Breast epithelium (tissue), 4 donors: ENCODE data around the gene AEBP1. TPM values are rescaled to one million over a fixed set of nuclear protein-coding genes. Genes with fewer than 3 reads are reported as not detected.

Source experiments
- DNase-seq, 2 donors: peaks; one replicate each; pipeline ENCODE4 v3.0.0-alpha.2; 2019; ENCODE audit warnings: low spot score in 2 of 2
- H3K27ac ChIP-seq, 2 donors: fragments of 200-600 bp; sonication (generic) in 1 of 2; one replicate each; pipeline ENCODE4 v1.5.1; 2016 to 2019; ENCODE audit warnings: mild to moderate bottlenecking in 1 of 2
- H3K27me3 ChIP-seq, 2 donors: fragments of 200-600 bp; sonication (generic) in 1 of 2; one replicate each; pipeline versions ENCODE4 v1.5.1 to v1.6.0; 2017 to 2019; ENCODE audit warnings: control low read depth in 1 of 2, mild to moderate bottlenecking in 1 of 2
- H3K36me3 ChIP-seq: fragments of 200-600 bp; one replicate; pipeline ENCODE4 v1.5.1; 2019
- H3K4me1 ChIP-seq, 2 donors: fragments of 200-600 bp; sonication (generic); one replicate each; pipeline ENCODE4 v1.5.1; 2016 to 2019; ENCODE audit warnings: control low read depth in 1 of 2
- H3K4me3 ChIP-seq, 3 donors: fragments of 200-600 bp; sonication (generic); 1 replicate in 2 of 3; 2 replicates in 1 of 3; pipeline ENCODE4 v1.5.1; 2016 to 2019; ENCODE audit warnings: mild to moderate bottlenecking in 3 of 3, moderate library complexity in 2 of 3
- H3K9me3 ChIP-seq, 2 donors: fragments of 200-600 bp; sonication (generic) in 1 of 2; one replicate each; pipeline ENCODE4 v1.5.1; 2016 to 2019; ENCODE audit warnings: control low read depth in 1 of 2
- CTCF ChIP-seq, 3 donors: fragments of 450-650 bp; IDR thresholded peaks; one replicate each; pipeline ENCODE4 v1.5.1; 2016 to 2017; ENCODE audit warnings: antibody characterized with exemption in 3 of 3, mild to moderate bottlenecking in 3 of 3, moderate library complexity in 3 of 3
- POLR2A ChIP-seq: fragments of 450-650 bp; IDR thresholded peaks from one replicate; pipeline ENCODE4 v1.6.1; 2016; ENCODE audit warnings: antibody characterized with exemption, mild to moderate bottlenecking, moderate library complexity
- POLR2AphosphoS5 ChIP-seq, 3 donors: sonication (generic); formaldehyde crosslinking; IDR thresholded peaks; one replicate each; pipeline ENCODE4 v1.6.1; 2017; ENCODE audit warnings: antibody characterized with exemption in 3 of 3
- intact Hi-C: fragments of 100-400 bp; cut with DNase I; formaldehyde crosslinking; loops from one replicate; pipeline ENCODE4 v1.15.1; 2023; ENCODE audit warnings: low total_unique reads
- total RNA-seq, 3 donors: library from RNA; depleted of rRNA; stranded (reverse); fragments of >200 nt; gene quantifications; one replicate each; pipeline ENCODE4 v1.1.0, GENCODE V29; 2016

AEBP1 gene
- total RNA-seq, 3 donors from 2014 or later = 85.6 to 300 (median 145) TPM

DNA sequence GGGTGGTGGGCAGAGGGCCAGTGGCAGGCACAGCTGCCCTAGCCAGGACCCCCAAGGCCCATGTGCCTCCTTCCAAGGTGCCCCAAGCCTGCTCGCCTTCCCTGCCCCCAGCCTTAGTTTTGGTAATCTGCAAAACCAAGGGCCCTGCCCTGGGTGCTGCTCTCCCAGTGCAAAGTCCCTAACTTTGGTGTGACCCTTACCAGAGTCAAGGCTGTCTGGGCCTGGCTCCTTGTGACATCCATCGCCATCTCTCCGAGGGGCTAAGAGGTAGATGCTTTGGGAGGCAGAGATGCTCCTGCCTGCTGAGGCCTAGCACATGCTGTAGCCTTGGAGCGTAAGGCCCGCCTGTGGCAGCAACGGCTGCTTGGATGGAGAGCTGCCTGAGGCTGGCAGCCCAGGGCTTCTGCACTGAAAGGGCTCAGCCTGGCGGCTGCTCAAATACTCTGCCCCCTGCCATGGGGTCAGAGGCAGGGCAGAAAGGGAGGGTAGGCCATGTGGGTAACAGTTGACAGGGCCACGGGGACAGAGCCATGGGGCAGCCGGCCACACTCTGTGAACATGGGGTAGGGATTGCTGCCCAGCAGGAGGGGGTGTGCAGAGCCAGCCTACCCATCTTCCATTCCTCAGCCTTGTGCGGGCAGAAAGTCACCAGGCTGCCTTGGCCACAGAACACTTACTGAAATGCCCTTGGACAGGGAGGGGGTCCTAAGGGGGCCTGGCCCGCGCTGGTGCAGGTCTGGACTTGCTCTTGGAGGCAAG, 54.9 kb downstream of the AEBP1 start:
- intact Hi-C loops = no loop called here
- no peak overlapping the region for H3K4me3 ChIP-seq
- DNase-seq = peak in 1 of 2 donors; percentile 33
- TF ChIP-seq POLR2AphosphoS5 (IDR thresholded peaks at IDR 0.05) = no peak
- TF ChIP-seq CTCF (IDR thresholded peaks at IDR 0.05) = no peak
- no peak for TF ChIP-seq POLR2A
- H3K4me1 ChIP-seq = no peaks in the 10 kb centered on the region
- no peaks in the 10 kb centered on the region for H3K27me3 ChIP-seq
- no peaks in the 10 kb centered on the region for H3K9me3 ChIP-seq
- H3K36me3 ChIP-seq = no peaks in the 10 kb centered on the region
- H3K27ac ChIP-seq = no peak overlapping the region

GRCh38 chr7:44159824-44160630, 55.9 kb downstream of the AEBP1 start:
- Histone ChIP-seq H3K27me3 (no peaks in the 10 kb centered on the region), H3K4me3 (no peak overlapping the region), H3K4me1 (no peaks in the 10 kb centered on the region), H3K9me3 (no peaks in the 10 kb centered on the region), H3K36me3 (no peaks in the 10 kb centered on the region), H3K27ac (no peak overlapping the region)
- intact Hi-C loops = no loop called here
- no peak for TF ChIP-seq POLR2A
- TF ChIP-seq POLR2AphosphoS5 (IDR thresholded peaks at IDR 0.05) = no peak
- TF ChIP-seq CTCF (IDR thresholded peaks at IDR 0.05) = no peak
- DNase-seq = no peak

DNA sequence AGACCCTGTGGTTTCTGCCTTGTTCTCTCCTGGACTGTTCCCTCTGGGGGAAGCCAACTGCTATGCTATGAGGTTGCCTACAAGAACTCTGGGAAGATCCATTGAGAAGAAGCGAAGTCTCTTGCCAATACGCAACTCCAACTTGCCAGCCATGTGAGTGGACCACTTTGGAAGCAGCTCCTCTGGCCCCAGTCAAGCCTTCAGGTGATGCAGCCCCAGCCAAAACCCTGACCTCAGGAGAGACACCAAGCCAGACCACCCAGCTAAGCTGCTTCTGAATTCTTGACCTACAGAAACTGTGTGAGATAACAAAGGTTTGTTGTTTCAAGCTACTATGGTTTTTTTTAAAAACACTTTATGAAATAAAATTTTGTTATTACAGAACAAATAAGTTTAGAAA, 57.2 kb downstream of the AEBP1 start:
- intact Hi-C loops = no loop called here
- no peak overlapping the region for H3K4me3 ChIP-seq
- H3K4me1 ChIP-seq = no peaks in the 10 kb centered on the region
- no peak overlapping the region for H3K27ac ChIP-seq
- no peak for DNase-seq
- H3K27me3 ChIP-seq = no peaks in the 10 kb centered on the region
- no peaks in the 10 kb centered on the region for H3K9me3 ChIP-seq
- TF ChIP-seq CTCF (IDR thresholded peaks at IDR 0.05) (no peak), POLR2A (no peak), POLR2AphosphoS5 (IDR thresholded peaks at IDR 0.05) (no peak)
- no peaks in the 10 kb centered on the region for H3K36me3 ChIP-seq

DNA sequence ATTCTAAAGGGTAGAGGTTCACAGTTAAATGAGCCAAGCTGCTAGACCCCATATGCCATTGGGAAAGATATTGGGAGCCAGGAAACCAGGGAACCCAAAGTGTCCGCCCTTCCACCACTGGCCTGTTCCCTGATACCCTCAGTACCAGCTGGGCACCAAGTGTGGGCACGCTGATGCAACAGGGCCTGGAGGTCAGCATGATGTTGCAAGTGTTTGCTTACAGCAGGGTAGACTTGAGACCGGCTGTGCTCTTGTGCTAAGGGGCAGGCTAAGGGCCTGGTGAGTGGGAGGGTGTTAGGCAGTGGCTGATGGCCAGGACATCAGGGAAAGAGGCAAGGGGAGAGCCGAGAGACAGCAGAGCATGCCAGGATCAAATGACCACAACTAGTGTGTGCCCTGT, 58.0 kb downstream of the AEBP1 start:
- intact Hi-C loops = no loop called here
- no peak for DNase-seq
- Histone ChIP-seq H3K4me3 (no peak overlapping the region), H3K27ac (no peak overlapping the region), H3K36me3 (no peaks in the 10 kb centered on the region), H3K27me3 (no peaks in the 10 kb centered on the region), H3K9me3 (no peaks in the 10 kb centered on the region), H3K4me1 (no peaks in the 10 kb centered on the region)
- TF ChIP-seq POLR2AphosphoS5 (IDR thresholded peaks at IDR 0.05) = no peak
- TF ChIP-seq CTCF (IDR thresholded peaks at IDR 0.05) = no peak
- TF ChIP-seq POLR2A = no peak
